ENCODE results near the gene CDS1.

Gene CDS1

DNA sequence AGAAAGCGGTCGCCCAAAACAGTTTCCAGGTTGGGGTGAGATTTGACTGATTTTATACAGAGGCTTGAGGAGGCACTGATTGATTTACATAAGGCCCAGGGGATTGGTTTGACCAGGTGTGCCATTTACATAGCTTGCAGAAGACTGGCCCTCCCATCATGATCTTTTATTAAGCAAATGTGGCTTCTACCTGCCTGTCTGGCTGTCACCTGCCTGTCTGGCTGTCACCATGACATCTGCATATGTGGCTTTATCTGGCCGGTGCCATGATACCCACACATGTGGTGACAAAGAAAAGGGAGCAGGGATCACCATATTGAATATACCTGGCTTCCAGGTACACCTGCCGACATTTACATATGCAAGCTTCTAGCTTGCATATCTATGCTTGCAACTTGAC is 17.0 kb upstream of the CDS1 start:
- in situ Hi-C loops (cut with MboI; ENCODE audit: low sequenced_read_pairs, unreplicated experiment), result no loop called here
- DNase-seq (ENCODE audit: low spot score), result no peak
- TF ChIP-seq, protein P1, sequence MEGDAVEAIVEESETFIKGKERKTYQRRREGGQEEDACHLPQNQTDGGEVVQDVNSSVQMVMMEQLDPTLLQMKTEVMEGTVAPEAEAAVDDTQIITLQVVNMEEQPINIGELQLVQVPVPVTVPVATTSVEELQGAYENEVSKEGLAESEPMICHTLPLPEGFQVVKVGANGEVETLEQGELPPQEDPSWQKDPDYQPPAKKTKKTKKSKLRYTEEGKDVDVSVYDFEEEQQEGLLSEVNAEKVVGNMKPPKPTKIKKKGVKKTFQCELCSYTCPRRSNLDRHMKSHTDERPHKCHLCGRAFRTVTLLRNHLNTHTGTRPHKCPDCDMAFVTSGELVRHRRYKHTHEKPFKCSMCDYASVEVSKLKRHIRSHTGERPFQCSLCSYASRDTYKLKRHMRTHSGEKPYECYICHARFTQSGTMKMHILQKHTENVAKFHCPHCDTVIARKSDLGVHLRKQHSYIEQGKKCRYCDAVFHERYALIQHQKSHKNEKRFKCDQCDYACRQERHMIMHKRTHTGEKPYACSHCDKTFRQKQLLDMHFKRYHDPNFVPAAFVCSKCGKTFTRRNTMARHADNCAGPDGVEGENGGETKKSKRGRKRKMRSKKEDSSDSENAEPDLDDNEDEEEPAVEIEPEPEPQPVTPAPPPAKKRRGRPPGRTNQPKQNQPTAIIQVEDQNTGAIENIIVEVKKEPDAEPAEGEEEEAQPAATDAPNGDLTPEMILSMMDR (IDR thresholded peaks at IDR 0.05; ENCODE audit: borderline replicate concordance, control extremely low read depth, extremely low read depth, insufficient read depth, missing control alignments), result no peak

DNA sequence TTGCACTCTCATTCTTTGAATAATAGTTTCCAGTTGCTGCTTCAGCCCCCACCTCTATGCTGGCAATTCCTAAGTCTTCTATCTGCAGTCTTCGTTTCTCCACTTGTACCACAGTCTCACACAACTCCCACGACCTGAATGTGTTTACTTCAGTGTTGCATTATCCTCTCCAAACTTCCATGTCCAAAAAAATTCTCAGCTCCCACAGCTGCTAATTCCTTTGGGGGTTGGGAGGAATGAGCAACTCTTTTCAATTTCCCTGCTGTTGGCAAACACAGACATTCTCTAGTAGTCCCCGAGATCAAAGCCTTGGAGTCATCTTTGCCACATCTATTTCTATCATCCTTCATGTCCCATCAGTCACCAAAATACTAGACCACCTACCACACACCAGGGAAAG is 14.4 kb upstream of the CDS1 start:
- DNase-seq (ENCODE audit: low spot score), result no peak
- in situ Hi-C loops (cut with MboI; ENCODE audit: low sequenced_read_pairs, unreplicated experiment), result no loop called here
- TF ChIP-seq, protein P1 (IDR thresholded peaks at IDR 0.05; ENCODE audit: borderline replicate concordance, control extremely low read depth, extremely low read depth, insufficient read depth, missing control alignments), result no peak

DNA sequence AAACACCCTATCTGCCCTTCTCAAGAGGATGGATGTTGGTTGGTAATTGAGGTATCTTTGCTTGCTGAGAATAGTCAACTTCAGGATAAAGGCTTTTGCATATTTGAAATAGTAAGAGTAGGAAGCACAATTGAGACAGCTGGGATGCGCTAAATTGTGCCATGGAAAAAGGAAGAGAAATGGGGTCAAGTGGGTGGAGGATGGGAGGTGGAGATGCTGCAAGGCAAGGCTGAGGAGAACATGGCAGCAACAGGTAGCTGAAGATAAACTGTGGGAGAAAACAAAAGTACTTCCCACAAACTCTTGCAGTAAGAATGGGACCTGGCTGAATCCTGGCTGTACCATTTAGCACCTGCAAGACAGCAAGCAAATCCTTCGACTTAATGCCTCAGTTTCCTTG is 13.9 kb upstream of the CDS1 start:
- TF ChIP-seq, protein P1 (IDR thresholded peaks at IDR 0.05; ENCODE audit: borderline replicate concordance, control extremely low read depth, extremely low read depth, insufficient read depth, missing control alignments), result no peak
- in situ Hi-C loops (cut with MboI; ENCODE audit: low sequenced_read_pairs, unreplicated experiment), result no loop called here
- DNase-seq (ENCODE audit: low spot score), result no peak

DNA sequence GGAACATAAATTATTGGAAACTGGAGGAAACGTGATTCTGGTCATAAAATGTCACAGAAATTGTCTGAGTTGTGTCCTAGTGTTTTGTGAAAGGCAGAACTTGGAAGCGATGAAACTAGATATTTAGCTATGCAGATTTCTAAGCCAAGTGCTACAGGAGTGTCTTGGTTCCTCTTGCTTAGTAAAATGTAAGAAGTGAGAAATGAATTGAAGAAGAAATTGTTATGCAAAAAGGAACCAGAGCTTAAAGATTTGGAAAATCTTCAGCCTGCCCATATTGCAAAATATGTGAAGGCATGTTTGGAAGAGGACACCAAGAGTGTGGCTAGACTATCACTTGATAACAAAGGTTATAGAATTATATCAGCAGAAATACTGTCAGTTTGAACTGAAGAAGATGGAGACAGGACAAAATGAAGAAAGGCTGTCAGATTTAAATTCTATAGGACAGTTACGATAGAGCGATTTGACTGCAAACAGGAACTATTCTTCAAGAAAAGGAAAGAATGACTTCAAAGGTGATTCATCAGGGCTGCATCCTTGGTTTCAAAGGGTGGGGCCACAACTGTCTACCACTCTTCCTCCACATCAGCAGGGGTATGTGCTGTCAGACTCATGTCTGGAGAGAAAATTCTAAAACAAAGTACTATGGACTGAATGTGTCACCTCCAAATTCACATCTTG is 9.4 kb upstream of the CDS1 start:
- no peak for DNase-seq (ENCODE audit: low spot score)
- in situ Hi-C loops (cut with MboI; ENCODE audit: low sequenced_read_pairs, unreplicated experiment), result no loop called here
- TF ChIP-seq, protein P1 (IDR thresholded peaks at IDR 0.05; ENCODE audit: borderline replicate concordance, control extremely low read depth, extremely low read depth, insufficient read depth, missing control alignments), result no peak

DNA sequence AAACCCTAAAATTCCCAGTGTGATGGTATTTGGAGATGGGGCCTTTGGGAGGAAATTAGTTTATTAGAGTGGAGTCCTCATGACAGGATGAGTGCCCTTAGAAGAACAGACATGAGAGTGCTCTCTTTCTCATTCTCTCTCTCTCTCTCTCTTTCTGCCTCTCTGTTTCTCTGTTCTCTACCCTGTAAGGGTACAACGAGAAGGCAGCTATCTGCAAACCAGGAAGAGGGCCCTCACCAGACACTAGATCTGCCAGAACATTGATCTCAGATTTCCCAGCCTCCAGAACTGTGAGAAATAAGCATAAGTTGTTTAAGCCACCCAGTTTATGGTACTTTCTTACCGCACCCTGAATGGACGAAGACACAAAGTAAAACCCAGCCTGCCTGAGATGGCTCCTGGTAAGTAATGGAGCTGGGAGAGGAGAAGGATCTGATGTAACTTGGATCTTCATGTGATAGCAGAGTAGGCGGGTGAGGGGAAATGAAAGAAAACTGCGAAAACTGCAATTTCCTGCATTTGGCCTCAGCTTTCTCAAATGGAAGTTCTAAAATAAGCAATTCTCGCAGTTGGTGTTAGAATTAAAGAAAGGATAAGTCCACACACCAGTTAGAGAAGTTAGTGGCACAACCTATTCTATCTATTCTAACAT is 8.7 kb upstream of the CDS1 start:
- in situ Hi-C loops (cut with MboI; ENCODE audit: low sequenced_read_pairs, unreplicated experiment), result no loop called here
- TF ChIP-seq, protein P1 (IDR thresholded peaks at IDR 0.05; ENCODE audit: borderline replicate concordance, control extremely low read depth, extremely low read depth, insufficient read depth, missing control alignments), result no peak
- no peak for DNase-seq (ENCODE audit: low spot score)

DNA sequence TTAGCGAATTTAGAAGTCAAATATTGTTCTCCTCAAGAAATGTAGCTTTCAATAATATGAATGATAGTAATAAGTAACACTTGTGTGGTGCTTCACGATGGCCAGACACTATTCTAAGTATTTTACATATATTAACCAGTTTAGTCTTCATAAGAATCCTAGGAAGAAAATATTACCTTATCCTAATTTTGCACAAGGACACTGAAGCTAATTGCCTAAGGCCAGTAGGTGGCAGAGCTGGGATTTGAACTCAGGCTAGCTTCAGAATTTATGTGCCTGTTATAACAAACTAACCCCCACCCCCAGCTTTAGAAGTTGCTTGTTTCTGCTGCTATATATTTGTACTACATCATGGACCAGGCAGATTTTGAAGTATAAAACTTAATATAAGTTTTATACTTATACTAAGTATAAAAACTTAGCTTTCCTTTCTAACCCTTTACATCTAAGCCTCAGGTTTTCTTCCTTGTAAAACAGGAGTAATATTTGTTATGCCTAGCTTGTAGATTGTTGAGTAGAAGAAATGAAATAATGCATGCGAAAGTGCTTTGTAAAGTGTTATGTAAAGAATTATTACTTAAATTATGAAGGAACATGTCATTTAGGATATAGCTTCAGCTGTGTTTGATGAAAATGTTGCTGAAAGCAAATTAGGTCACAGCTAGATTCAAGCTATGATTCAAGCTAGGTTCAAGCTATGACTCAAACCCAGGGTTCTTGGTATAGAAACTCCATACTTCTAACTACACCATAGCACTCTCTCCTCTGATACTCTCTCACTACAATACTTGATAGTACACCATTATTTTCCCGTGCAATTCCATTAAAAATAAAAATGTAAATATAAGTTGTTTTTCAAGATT is 4.2 kb upstream of the CDS1 start:
- DNase-seq (ENCODE audit: low spot score), result no peak
- in situ Hi-C loops (cut with MboI; ENCODE audit: low sequenced_read_pairs, unreplicated experiment), result no loop called here

More for the DNA sequence above, 4.2 kb upstream of the CDS1 start:
- TF ChIP-seq, protein P1 (IDR thresholded peaks at IDR 0.05; ENCODE audit: borderline replicate concordance, control extremely low read depth, extremely low read depth, insufficient read depth, missing control alignments), result no peak

All from GM13976 (cell line).